CD14-positive monocyte (primary cell): ENCODE measurements around the gene CHRNB4. TPM values are rescaled to one million over a fixed set of nuclear protein-coding genes. Genes with fewer than 3 reads are reported as not detected.

Experiments
- DNase-seq, 3 donors: peaks; one replicate each; pipeline ENCODE4 v3.0.0-alpha.2; 2011 to 2022
- H2AFZ ChIP-seq: 2 replicates; pipeline ENCODE4 v1.6.0; 2012; ENCODE audit warnings: mild to moderate bottlenecking, low read depth, low read length, inconsistent platforms; ENCODE audit not compliant: insufficient read depth, poor library complexity, severe bottlenecking
- H3K27ac ChIP-seq, 2 donors: 1 replicate in 1 of 2; 2 replicates in 1 of 2; pipeline ENCODE4 v1.5.1; 2012 to 2013; ENCODE audit warnings: low read length in 2 of 2, control low read depth in 1 of 2, inconsistent platforms in 1 of 2, low read depth in 1 of 2, mild to moderate bottlenecking in 1 of 2
- H3K27me3 ChIP-seq, 2 donors: one replicate each; pipeline versions ENCODE4 v1.6.0 to v1.6.1; 2011 to 2013; ENCODE audit warnings: low read length in 2 of 2; ENCODE audit not compliant: control insufficient read depth in 2 of 2, insufficient read depth in 2 of 2
- H3K36me3 ChIP-seq, 2 donors: replicated peaks in 1 of 2; 1 replicate in 1 of 2; 2 replicates in 1 of 2; pipeline versions ENCODE4 v1.5.1 to v1.6.1; 2012 to 2013; ENCODE audit warnings: low read length in 2 of 2, control low read depth in 1 of 2, inconsistent platforms in 1 of 2, mild to moderate bottlenecking in 1 of 2; ENCODE audit not compliant: insufficient read depth in 2 of 2, control insufficient read depth in 1 of 2
- H3K4me1 ChIP-seq, 2 donors: 1 replicate in 1 of 2; 2 replicates in 1 of 2; pipeline versions ENCODE4 v1.5.1 to v1.6.1; 2012 to 2013; ENCODE audit warnings: low read length in 2 of 2, control low read depth in 1 of 2, inconsistent platforms in 1 of 2, mild to moderate bottlenecking in 1 of 2, moderate library complexity in 1 of 2; ENCODE audit not compliant: insufficient read depth in 2 of 2, control insufficient read depth in 1 of 2
- H3K4me2 ChIP-seq: replicated peaks from 2 replicates; pipeline ENCODE3; 2012; ENCODE audit warnings: low read length, moderate library complexity, mild to moderate bottlenecking; ENCODE audit not compliant: poor library complexity, severe bottlenecking; ENCODE audit errors: extremely low read depth
- H3K4me3 ChIP-seq, 3 experiments: fragments of 200-600 bp in 1 of 3; sonication (generic) in 1 of 3; replicated peaks in 1 of 3; 1 replicate in 2 of 3; 2 replicates in 1 of 3; pipeline ENCODE4 v1.5.1; 2011 to 2013; ENCODE audit warnings: low read length in 3 of 3, mild to moderate bottlenecking in 3 of 3, control low read depth in 2 of 3, low read depth in 2 of 3, inconsistent platforms in 1 of 3, moderate library complexity in 1 of 3
- H3K79me2 ChIP-seq: 2 replicates; pipeline ENCODE4 v1.6.0; 2012; ENCODE audit warnings: mild to moderate bottlenecking, control low read depth, inconsistent platforms, low read length, moderate library complexity; ENCODE audit not compliant: insufficient read depth
- H3K9ac ChIP-seq: 2 replicates; pipeline ENCODE4 v1.6.0; 2017; ENCODE audit warnings: low read length, mild to moderate bottlenecking; ENCODE audit not compliant: insufficient read depth, poor library complexity, severe bottlenecking
- H3K9me3 ChIP-seq, 2 donors: replicated peaks in 1 of 2; 1 replicate in 1 of 2; 2 replicates in 1 of 2; pipeline versions ENCODE4 v1.5.1 to v1.6.1; 2012 to 2013; ENCODE audit warnings: low read length in 2 of 2, control low read depth in 1 of 2; ENCODE audit not compliant: control insufficient read depth in 1 of 2, insufficient read depth in 1 of 2
- H4K20me1 ChIP-seq: 2 replicates; pipeline ENCODE4 v1.6.0; 2012; ENCODE audit warnings: mild to moderate bottlenecking, low read length, control low read depth, moderate library complexity; ENCODE audit not compliant: insufficient read depth
- H3K27ac Mint-ChIP-seq, 7 donors: one replicate each; pipeline ENCODE4 v1.8.0; 2020; ENCODE audit warnings: mild to moderate bottlenecking in 7 of 7, mixed read lengths in 7 of 7, moderate library complexity in 6 of 7, inconsistent platforms in 2 of 7
- H3K27me3 Mint-ChIP-seq, 3 donors: one replicate each; pipeline ENCODE4 v1.8.0; 2021 to 2022; ENCODE audit warnings: low read depth in 3 of 3, mild to moderate bottlenecking in 3 of 3, mixed read lengths in 3 of 3, moderate library complexity in 3 of 3, inconsistent platforms in 1 of 3
- H3K36me3 Mint-ChIP-seq, 2 donors: one replicate each; pipeline ENCODE4 v1.8.0; 2020; ENCODE audit warnings: mixed read lengths in 2 of 2, inconsistent platforms in 1 of 2, mild to moderate bottlenecking in 1 of 2
- H3K4me1 Mint-ChIP-seq: one replicate; pipeline ENCODE4 v1.8.0; 2020; ENCODE audit warnings: mild to moderate bottlenecking, mixed read lengths
- H3K4me3 Mint-ChIP-seq, 2 donors: one replicate each; pipeline ENCODE4 v1.8.0; 2020; ENCODE audit warnings: mild to moderate bottlenecking in 2 of 2, mixed read lengths in 2 of 2, moderate library complexity in 1 of 2
- H3K9me3 Mint-ChIP-seq, 7 donors: one replicate each; pipeline ENCODE4 v1.8.0; 2020 to 2022; ENCODE audit warnings: mixed read lengths in 7 of 7, mild to moderate bottlenecking in 6 of 7, moderate library complexity in 6 of 7, inconsistent platforms in 2 of 7
- WGBS: methylation state at CpG from one replicate; pipeline ENCODE4 v1.1.5; 2013; ENCODE audit warnings: missing lambda C conversion rate; ENCODE audit not compliant: insufficient coverage; 5-methylcytosine and 5-hydroxymethylcytosine counted together
- intact Hi-C, 2 donors: fragments of 100-400 bp; cut with micrococcal nuclease; formaldehyde crosslinking; loops; one replicate each; pipeline versions ENCODE4 v1.15.0 to v1.15.1; 2023
- polyA plus RNA-seq, 3 donors: library from polyadenylated mRNA; depleted of rRNA in 1 of 3; unstranded in 2 of 3; stranded (reverse) in 1 of 3; fragments of 300-500 nt in 2 of 3; fragments of >200 nt in 1 of 3; fragmentation: Illumina TruSeq in 2 of 3; gene quantifications; 1 replicate in 2 of 3; 2 replicates in 1 of 3; pipeline ENCODE4 v1.2.3, GENCODE V29; 2012 to 2021
- TF ChIP-seq, protein P1 (sequence below): fragments of 200-600 bp; IDR thresholded peaks from one replicate; pipeline ENCODE4 v1.8.0; 2022; ENCODE audit warnings: antibody characterized with exemption, mild to moderate bottlenecking

Gene CHRNB4
- polyA plus RNA-seq, 3 donors, result not detected

- no peak overlapping the region for H3K4me3 ChIP-seq
- H3K4me3 Mint-ChIP-seq, result no peak overlapping the region
- H3K27me3 Mint-ChIP-seq, result peaks cover 0 to 6% (median 1%) of the 10 kb centered on the region in 3 donors
- TF ChIP-seq, protein P1, sequence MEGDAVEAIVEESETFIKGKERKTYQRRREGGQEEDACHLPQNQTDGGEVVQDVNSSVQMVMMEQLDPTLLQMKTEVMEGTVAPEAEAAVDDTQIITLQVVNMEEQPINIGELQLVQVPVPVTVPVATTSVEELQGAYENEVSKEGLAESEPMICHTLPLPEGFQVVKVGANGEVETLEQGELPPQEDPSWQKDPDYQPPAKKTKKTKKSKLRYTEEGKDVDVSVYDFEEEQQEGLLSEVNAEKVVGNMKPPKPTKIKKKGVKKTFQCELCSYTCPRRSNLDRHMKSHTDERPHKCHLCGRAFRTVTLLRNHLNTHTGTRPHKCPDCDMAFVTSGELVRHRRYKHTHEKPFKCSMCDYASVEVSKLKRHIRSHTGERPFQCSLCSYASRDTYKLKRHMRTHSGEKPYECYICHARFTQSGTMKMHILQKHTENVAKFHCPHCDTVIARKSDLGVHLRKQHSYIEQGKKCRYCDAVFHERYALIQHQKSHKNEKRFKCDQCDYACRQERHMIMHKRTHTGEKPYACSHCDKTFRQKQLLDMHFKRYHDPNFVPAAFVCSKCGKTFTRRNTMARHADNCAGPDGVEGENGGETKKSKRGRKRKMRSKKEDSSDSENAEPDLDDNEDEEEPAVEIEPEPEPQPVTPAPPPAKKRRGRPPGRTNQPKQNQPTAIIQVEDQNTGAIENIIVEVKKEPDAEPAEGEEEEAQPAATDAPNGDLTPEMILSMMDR, result no peak
- no peak for DNase-seq
- H3K27ac ChIP-seq, result no peak overlapping the region
- H3K4me1 ChIP-seq, result peaks cover 5% of the 10 kb centered on the region in 2 donors
- no peak overlapping the region for H2AFZ ChIP-seq
- no peaks in the 10 kb centered on the region for H3K36me3 Mint-ChIP-seq
- 96% methylated on average over 10 of the region's 11 CpGs for WGBS
- H3K27ac Mint-ChIP-seq, result no peak overlapping the region
- H3K36me3 ChIP-seq, result no peaks in the 10 kb centered on the region
- no peak overlapping the region for H3K4me2 ChIP-seq
- H3K79me2 ChIP-seq, result no peaks in the 10 kb centered on the region
- no peaks in the 10 kb centered on the region for H4K20me1 ChIP-seq
- intact Hi-C loops, result no loop called here
- peaks cover 4% of the 10 kb centered on the region for H3K4me1 Mint-ChIP-seq
- H3K9me3 ChIP-seq, result peaks cover 0 to 10% of the 10 kb centered on the region in 2 donors
- peaks cover 3 to 16% (median 5%) of the 10 kb centered on the region in 7 donors for H3K9me3 Mint-ChIP-seq
- H3K9ac ChIP-seq, result no peak overlapping the region
- H3K27me3 ChIP-seq, result no peaks in the 10 kb centered on the region
These were observed 34.8 kb upstream of the CHRNB4 start for GRCh38 chr15:78675617-78676360.

- Mint-ChIP-seq H3K27ac (no peak overlapping the region), H3K36me3 (no peaks in the 10 kb centered on the region), H3K9me3 (peaks cover 3 to 16% (median 5%) of the 10 kb centered on the region in 7 donors), H3K4me3 (no peak overlapping the region), H3K4me1 (no peaks in the 10 kb centered on the region), H3K27me3 (peaks cover 0 to 6% (median 1%) of the 10 kb centered on the region in 3 donors)
- no peaks in the 10 kb centered on the region for H4K20me1 ChIP-seq
- intact Hi-C loops, result no loop called here
- no peak overlapping the region for H3K27ac ChIP-seq
- H3K9ac ChIP-seq, result no peak overlapping the region
- no peaks in the 10 kb centered on the region for H3K27me3 ChIP-seq
- H3K4me2 ChIP-seq, result no peak overlapping the region
- no peaks in the 10 kb centered on the region for H3K4me1 ChIP-seq
- H3K9me3 ChIP-seq, result peaks cover 0 to 10% of the 10 kb centered on the region in 2 donors
- DNase-seq, result no peak
- H3K79me2 ChIP-seq, result no peaks in the 10 kb centered on the region
- H3K36me3 ChIP-seq, result no peaks in the 10 kb centered on the region
- no peak overlapping the region for H2AFZ ChIP-seq
- no peak overlapping the region for H3K4me3 ChIP-seq
- 100% methylated on average over 2 of the region's 4 CpGs for WGBS
- TF ChIP-seq, protein P1, result no peak
These were observed 34.2 kb upstream of the CHRNB4 start for GRCh38 chr15:78675206-78675605.
